PC-3 (cell line): ENCODE data around the gene GPR82. TPM values are rescaled to one million over a fixed set of nuclear protein-coding genes. Genes with fewer than 3 reads are reported as not detected.
"Not testable (repeated sequence)": the region's sequence is repeated elsewhere in the genome, so short reads cannot be mapped to it uniquely, and the experiment has no call there.

Source experiments
- ATAC-seq: fragments of 200-7000 bp; cut with Tn5 transposase; 2 replicates; pipeline ENCODE4 v1.9.1; 2020; ENCODE audit warnings: mild to moderate bottlenecking, moderate library complexity
- BruUV-seq: library from RNA; stranded (reverse); fragments of 400-500 nt; replicated peaks from 2 replicates; lab custom pipeline; 2021; lab: Mats Ljungman, UMichigan
- CTCF ChIA-PET: fragments of 300-600 bp; sonication (Branson Sonifier 250); formaldehyde crosslinking; loops from one replicate; lab custom pipeline; 2022; ENCODE audit warnings: antibody characterized with exemption; lab: Charles Lee
- POLR2A ChIA-PET: fragments of 300-600 bp; sonication (Branson Sonifier 250); formaldehyde crosslinking; loops from one replicate; lab custom pipeline; 2022; ENCODE audit warnings: antibody characterized with exemption; ENCODE audit not compliant: unreplicated experiment; lab: Charles Lee
- DNase-seq: peaks from one replicate; pipeline ENCODE4 v3.0.0-alpha.2; 2015
- H2AFZ ChIP-seq: fragments of 300-600 bp; sonication (generic); 2 replicates; pipeline ENCODE4 v1.6.0; 2016; ENCODE audit warnings: antibody characterized with exemption, low read length
- H3F3A ChIP-seq: fragments of 300-600 bp; sonication (generic); one replicate; pipeline ENCODE4 v1.6.0; 2017; ENCODE audit warnings: antibody characterized with exemption, low read length, control low read depth, mild to moderate bottlenecking; ENCODE audit not compliant: unreplicated experiment
- H3K27ac ChIP-seq: fragments of 300-600 bp; sonication (generic); 2 replicates; pipeline ENCODE4 v1.5.1; 2016; ENCODE audit warnings: mild to moderate bottlenecking, low read length
- H3K27me3 ChIP-seq: fragments of 300-600 bp; sonication (generic); 2 replicates; pipeline ENCODE4 v1.6.1; 2016; ENCODE audit warnings: low read length, mixed read lengths
- H3K36me3 ChIP-seq: fragments of 300-600 bp; sonication (generic); 2 replicates; pipeline ENCODE4 v1.6.1; 2016; ENCODE audit warnings: low read depth, mixed run types, low read length, mixed read lengths
- H3K4me1 ChIP-seq: fragments of 300-600 bp; sonication (generic); 2 replicates; pipeline ENCODE4 v1.5.1; 2016; ENCODE audit warnings: low read length; ENCODE audit not compliant: insufficient read depth
- H3K4me2 ChIP-seq: fragments of 300-600 bp; sonication (generic); 2 replicates; pipeline ENCODE4 v1.6.0; 2016; ENCODE audit warnings: low read length
- H3K4me3 ChIP-seq: fragments of 300-600 bp; sonication (generic); 2 replicates; pipeline ENCODE4 v1.5.1; 2016; ENCODE audit warnings: mild to moderate bottlenecking, low read length, mixed read lengths
- H3K79me2 ChIP-seq: fragments of 300-600 bp; sonication (generic); 2 replicates; pipeline ENCODE4 v1.6.1; 2017; ENCODE audit warnings: low read length, mixed read lengths
- H3K9ac ChIP-seq: fragments of 300-600 bp; sonication (generic); 2 replicates; pipeline ENCODE4 v1.6.0; 2016; ENCODE audit warnings: mild to moderate bottlenecking, low read length
- H3K9me2 ChIP-seq: fragments of 300-600 bp; sonication (generic); replicated peaks from 2 replicates; pipeline ENCODE4 v1.6.1; 2016; ENCODE audit warnings: mixed run types, low read length, mixed read lengths
- H3K9me3 ChIP-seq: fragments of 300-600 bp; sonication (generic); 2 replicates; pipeline ENCODE4 v1.6.1; 2016; ENCODE audit warnings: low read length, mixed read lengths
- H4K20me1 ChIP-seq: fragments of 300-600 bp; sonication (generic); 2 replicates; pipeline ENCODE4 v1.6.1; 2016; ENCODE audit warnings: low read length, mixed read lengths
- EZH2 ChIP-seq: fragments of 300-600 bp; sonication (generic); IDR thresholded peaks from one replicate; pipeline ENCODE4 v1.6.1; 2017; ENCODE audit warnings: antibody characterized with exemption, mild to moderate bottlenecking, low read length; ENCODE audit not compliant: unreplicated experiment
- EZH2phosphoT487 ChIP-seq: fragments of 300-600 bp; sonication (generic); IDR thresholded peaks from 2 replicates; pipeline ENCODE4 v1.6.1; 2018; ENCODE audit warnings: mild to moderate bottlenecking, antibody characterized with exemption, low read length, borderline replicate concordance
- intact Hi-C: fragments of 100-400 bp; cut with micrococcal nuclease; formaldehyde crosslinking; loops from 2 replicates; pipeline ENCODE4 v1.9.0; 2023
- total RNA-seq: library from RNA; depleted of rRNA; stranded (reverse); fragments of >200 nt; gene quantifications from 2 replicates; pipeline ENCODE4 v1.2.3, GENCODE V29; 2014
- TF ChIP-seq, protein P1 (sequence below): fragments of 300-600 bp; sonication (generic); conservative IDR thresholded peaks from 2 replicates; pipeline ENCODE4 v1.5.1; 2017; ENCODE audit warnings: antibody characterized with exemption, low read depth, mild to moderate bottlenecking, low read length

GPR82 gene
- total RNA-seq, 1 experiment from 2014 or later: not detected

DNA sequence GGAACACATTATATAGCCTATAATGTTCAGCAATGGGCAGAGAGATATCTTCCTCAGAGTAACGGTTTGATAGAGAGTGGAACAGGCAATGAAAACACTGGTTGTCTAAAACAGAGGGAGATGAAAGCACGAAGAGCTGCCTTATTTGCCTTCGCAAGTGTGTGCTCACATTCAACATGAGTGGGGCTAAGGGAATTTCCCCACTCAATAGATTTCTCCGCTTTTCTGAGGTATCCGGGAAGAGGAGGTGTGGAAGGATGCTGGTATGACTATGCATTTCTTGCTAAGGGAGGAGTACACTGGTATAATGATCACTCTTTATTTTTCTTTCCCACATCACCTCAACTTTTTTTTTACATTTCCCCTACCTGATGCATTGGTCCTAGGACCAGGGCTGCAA, 7.8 kb upstream of the GPR82 start:
- H3K27ac ChIP-seq: no peak overlapping the region
- no peak for ATAC-seq
- H3K79me2 ChIP-seq: no peaks in the 10 kb centered on the region
- H3F3A ChIP-seq: no peaks in the 10 kb centered on the region
- no peaks in the 10 kb centered on the region for H3K4me1 ChIP-seq
- TF ChIP-seq EZH2phosphoT487 (no peak), EZH2 (no peak)
- TF ChIP-seq, protein P1, sequence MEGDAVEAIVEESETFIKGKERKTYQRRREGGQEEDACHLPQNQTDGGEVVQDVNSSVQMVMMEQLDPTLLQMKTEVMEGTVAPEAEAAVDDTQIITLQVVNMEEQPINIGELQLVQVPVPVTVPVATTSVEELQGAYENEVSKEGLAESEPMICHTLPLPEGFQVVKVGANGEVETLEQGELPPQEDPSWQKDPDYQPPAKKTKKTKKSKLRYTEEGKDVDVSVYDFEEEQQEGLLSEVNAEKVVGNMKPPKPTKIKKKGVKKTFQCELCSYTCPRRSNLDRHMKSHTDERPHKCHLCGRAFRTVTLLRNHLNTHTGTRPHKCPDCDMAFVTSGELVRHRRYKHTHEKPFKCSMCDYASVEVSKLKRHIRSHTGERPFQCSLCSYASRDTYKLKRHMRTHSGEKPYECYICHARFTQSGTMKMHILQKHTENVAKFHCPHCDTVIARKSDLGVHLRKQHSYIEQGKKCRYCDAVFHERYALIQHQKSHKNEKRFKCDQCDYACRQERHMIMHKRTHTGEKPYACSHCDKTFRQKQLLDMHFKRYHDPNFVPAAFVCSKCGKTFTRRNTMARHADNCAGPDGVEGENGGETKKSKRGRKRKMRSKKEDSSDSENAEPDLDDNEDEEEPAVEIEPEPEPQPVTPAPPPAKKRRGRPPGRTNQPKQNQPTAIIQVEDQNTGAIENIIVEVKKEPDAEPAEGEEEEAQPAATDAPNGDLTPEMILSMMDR: no peak
- CTCF ChIA-PET: no interaction called here
- H3K9ac ChIP-seq: no peak overlapping the region
- H3K36me3 ChIP-seq: no peaks in the 10 kb centered on the region; the same call in 1 of the 2 replicates
- no peak overlapping the region for H2AFZ ChIP-seq
- DNase-seq: no peak
- no peak overlapping the region for H3K4me2 ChIP-seq
- H3K9me2 ChIP-seq: no peaks in the 10 kb centered on the region
- POLR2A ChIA-PET: no interaction called here
- H3K4me3 ChIP-seq: no peak overlapping the region
- no TSS peak for BruUV-seq
- H3K27me3 ChIP-seq: no peaks in the 10 kb centered on the region
- no peaks in the 10 kb centered on the region for H3K9me3 ChIP-seq
- no peaks in the 10 kb centered on the region for H4K20me1 ChIP-seq
- intact Hi-C loops: no loop called here

DNA sequence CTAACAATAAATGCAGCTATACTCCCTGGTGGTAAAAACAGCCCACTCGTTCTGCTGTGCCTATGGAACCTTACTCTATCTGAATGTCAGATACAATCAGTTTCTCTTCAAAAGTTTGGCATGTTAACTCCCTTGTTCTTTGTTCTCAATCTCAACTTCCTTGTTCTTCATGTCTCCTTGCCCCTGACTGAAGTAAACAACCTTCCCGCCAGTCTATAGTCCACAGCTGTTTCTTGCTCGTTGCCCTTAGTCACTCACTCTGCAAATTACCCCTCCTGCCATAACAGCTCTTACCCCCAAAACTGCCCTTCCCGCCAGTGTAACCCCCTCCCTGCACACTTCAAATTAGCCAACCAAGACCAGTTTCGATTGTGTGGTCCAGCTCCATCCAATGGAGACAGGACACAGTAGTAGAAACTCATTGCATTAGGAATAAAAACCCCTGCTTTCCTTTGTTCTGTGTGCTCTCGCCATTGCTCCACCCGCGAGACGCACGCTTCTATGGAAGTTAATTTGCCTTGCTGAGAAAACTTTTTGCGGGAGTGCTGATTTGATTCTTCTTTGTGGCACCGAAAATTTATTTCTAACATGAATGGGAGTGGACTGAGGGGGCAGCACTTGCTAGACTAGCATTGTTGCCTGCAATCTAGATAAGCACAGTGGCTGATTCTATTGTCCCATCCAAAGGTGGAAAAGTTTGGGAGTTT, 7.1 kb upstream of the GPR82 start:
- H3K79me2 ChIP-seq: no peaks in the 10 kb centered on the region
- no peak overlapping the region for H3K4me2 ChIP-seq
- POLR2A ChIA-PET: no interaction called here
- CTCF ChIA-PET: no interaction called here
- H3K27me3 ChIP-seq: no peaks in the 10 kb centered on the region
- H3K36me3 ChIP-seq: no peaks in the 10 kb centered on the region; the same call in 1 of the 2 replicates
- no peak overlapping the region for H2AFZ ChIP-seq
- ATAC-seq (no peak), DNase-seq (no peak)
- no TSS peak for BruUV-seq
- intact Hi-C loops: no loop called here
- H3K4me1 ChIP-seq: no peaks in the 10 kb centered on the region
- no peak overlapping the region for H3K9ac ChIP-seq
- H3K27ac ChIP-seq: no peak overlapping the region
- no peaks in the 10 kb centered on the region for H3F3A ChIP-seq
- TF ChIP-seq, protein P1: no peak
- TF ChIP-seq EZH2 (no peak), EZH2phosphoT487 (no peak)
- H3K9me3 ChIP-seq: no peaks in the 10 kb centered on the region
- H4K20me1 ChIP-seq: no peaks in the 10 kb centered on the region
- no peaks in the 10 kb centered on the region for H3K9me2 ChIP-seq
- H3K4me3 ChIP-seq: no peak overlapping the region

DNA sequence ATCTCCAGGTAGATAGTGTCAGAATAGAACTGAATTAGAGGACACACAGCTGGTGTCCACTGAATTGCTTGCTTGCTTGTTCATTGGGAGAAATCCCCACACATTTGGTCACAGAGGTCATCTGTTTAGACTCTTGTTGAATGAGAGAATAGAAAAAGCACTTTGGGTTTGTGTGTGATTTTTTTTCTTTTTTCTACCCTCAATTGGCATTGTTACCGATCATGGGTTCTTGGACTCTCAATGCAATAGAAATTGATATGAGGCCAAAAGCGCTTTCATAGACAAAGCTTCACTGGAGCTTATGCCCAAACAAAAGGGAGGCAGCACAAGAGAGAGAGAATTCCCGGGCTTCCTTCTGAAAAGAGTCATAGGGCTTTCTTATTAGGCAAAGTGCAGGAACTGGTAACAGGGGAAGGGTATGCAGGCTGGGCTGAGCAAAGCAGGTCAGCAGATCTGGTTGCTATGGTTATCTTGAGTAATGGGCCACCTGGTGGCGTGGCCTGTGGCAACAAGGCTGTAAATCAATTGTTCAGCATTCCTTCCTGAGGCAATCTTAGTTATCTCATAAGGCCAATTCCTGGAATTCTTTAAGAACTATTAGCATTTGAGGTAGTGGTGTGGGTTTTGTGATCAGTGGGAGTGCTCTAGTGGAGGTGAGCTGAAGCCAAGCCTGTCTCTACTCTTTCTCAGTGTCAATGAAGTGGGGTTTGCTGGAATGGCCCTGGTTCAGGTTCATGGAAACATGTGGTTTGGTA, 5.3 kb upstream of the GPR82 start:
- CTCF ChIA-PET: no interaction called here
- H3K79me2 ChIP-seq: no peaks in the 10 kb centered on the region
- ATAC-seq: no peak

DNA sequence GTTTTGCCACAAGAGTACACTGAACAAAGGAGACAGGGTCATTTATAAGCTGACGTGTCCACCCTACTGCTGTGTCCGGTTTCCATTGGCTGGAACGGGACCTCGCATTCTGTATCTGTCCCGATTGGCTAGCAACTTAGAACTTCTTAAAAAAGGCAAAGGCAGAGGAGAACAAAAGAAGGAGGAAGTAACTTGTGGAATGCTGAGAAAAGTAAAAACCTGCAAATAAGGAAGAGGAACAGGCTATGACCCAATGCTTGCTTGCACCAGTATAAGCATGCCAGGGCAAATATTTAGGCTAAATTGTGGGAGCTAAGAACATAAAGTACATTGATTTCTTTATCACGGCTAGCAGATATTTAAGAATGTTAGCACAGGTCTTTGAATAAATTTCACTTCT, 4.4 kb upstream of the GPR82 start:
- H3K9me2 ChIP-seq, H3K4me3 ChIP-seq, H3K27me3 ChIP-seq, H3K79me2 ChIP-seq, H3K9ac ChIP-seq, H2AFZ ChIP-seq, H4K20me1 ChIP-seq, ATAC-seq, H3K27ac ChIP-seq, BruUV-seq, H3K9me3 ChIP-seq, H3K4me2 ChIP-seq, CTCF ChIA-PET, POLR2A ChIA-PET, DNase-seq, H3F3A ChIP-seq, H3K36me3 ChIP-seq, intact Hi-C loops, H3K4me1 ChIP-seq: not testable (repeated sequence)

More for the DNA sequence above, 5.3 kb upstream of the GPR82 start:
- Histone ChIP-seq H3K9me2 (no peaks in the 10 kb centered on the region), H3K27ac (no peak overlapping the region), H2AFZ (no peak overlapping the region), H3F3A (no peaks in the 10 kb centered on the region), H3K9ac (no peak overlapping the region), H3K36me3 (no peaks in the 10 kb centered on the region; the same call in 1 of the 2 replicates), H3K4me2 (no peak overlapping the region), H4K20me1 (no peaks in the 10 kb centered on the region), H3K27me3 (no peaks in the 10 kb centered on the region), H3K9me3 (no peaks in the 10 kb centered on the region), H3K4me3 (no peak overlapping the region), H3K4me1 (no peaks in the 10 kb centered on the region)
- BruUV-seq: no TSS peak
- POLR2A ChIA-PET: no interaction called here
- DNase-seq: no peak
- intact Hi-C loops: no loop called here
- TF ChIP-seq EZH2: no peak
- no peak for TF ChIP-seq EZH2phosphoT487
- TF ChIP-seq, protein P1: no peak
